ENCODE measurements around the gene DGKD.

GRCh38 chr2:233317196-233317943 lies 36.9 kb upstream of the DGKD start:
- TF ChIP-seq CTCF (conservative IDR thresholded peaks at IDR 0.05 in 1 of 2, IDR thresholded peaks at IDR 0.05 in 1 of 2; ENCODE audit: low read depth in 1 of 2, low read length in 2 of 2) (no peak), EZH2 (IDR thresholded peaks at IDR 0.05; ENCODE audit: low read length, missing control alignments) (no peak)

All from fibroblast of lung (primary cell).